GM19238 (cell line): ENCODE results near the gene EPHB2.
A peak's percentile ranks its signal among the peaks of the same experiment; 100 is the strongest.

Experiments used
- DNase-seq: peaks from one replicate; pipeline ENCODE4 v3.0.0; 2011; ENCODE audit warnings: low spot score; ENCODE audit not compliant: insufficient read length

EPHB2 gene

GRCh38 chr1:22877112-22877915 is 166.7 kb downstream of the EPHB2 start:
- no peak for DNase-seq

- DNase-seq, result no peak
Observed at GRCh38 chr1:22877980-22878379, 167.3 kb downstream of the EPHB2 start.

- no peak for DNase-seq
Observed at GRCh38 chr1:22878626-22879025, 168.0 kb downstream of the EPHB2 start.

GRCh38 chr1:22879445-22879844 is 168.8 kb downstream of the EPHB2 start:
- DNase-seq, result no peak

- no peak for DNase-seq
Observed at GRCh38 chr1:22880174-22880601, 169.5 kb downstream of the EPHB2 start.

GRCh38 chr1:22883406-22883805 is 172.8 kb downstream of the EPHB2 start:
- no peak for DNase-seq

GRCh38 chr1:22884806-22885530 is 174.3 kb downstream of the EPHB2 start:
- DNase-seq, result peak; percentile 49

GRCh38 chr1:22886211-22886610 is 175.6 kb downstream of the EPHB2 start:
- DNase-seq, result no peak

- no peak for DNase-seq
Observed at GRCh38 chr1:22887491-22887890, 176.9 kb downstream of the EPHB2 start.

GRCh38 chr1:22888320-22889075 is 177.9 kb downstream of the EPHB2 start:
- DNase-seq, result no peak

GRCh38 chr1:22889213-22889827 is 178.7 kb downstream of the EPHB2 start:
- peak; percentile 30 for DNase-seq

- no peak for DNase-seq
Observed at GRCh38 chr1:22892789-22893188, 182.2 kb downstream of the EPHB2 start.

- no peak for DNase-seq
Observed at GRCh38 chr1:22893292-22893691, 182.7 kb downstream of the EPHB2 start.

- DNase-seq, result no peak
Observed at GRCh38 chr1:22895357-22895756, 184.7 kb downstream of the EPHB2 start.

- no peak for DNase-seq
Observed at GRCh38 chr1:22896184-22896583, 185.5 kb downstream of the EPHB2 start.

- no peak for DNase-seq
Observed at GRCh38 chr1:22900451-22900850, 189.8 kb downstream of the EPHB2 start.

- no peak for DNase-seq
Observed at GRCh38 chr1:22903113-22903512, 192.5 kb downstream of the EPHB2 start.

- DNase-seq, result no peak
Observed at GRCh38 chr1:22906968-22907367, 196.3 kb downstream of the EPHB2 start.

- no peak for DNase-seq
Observed at GRCh38 chr1:22907528-22907927, 196.9 kb downstream of the EPHB2 start.

- no peak for DNase-seq
Observed at GRCh38 chr1:22908880-22909426, 198.3 kb downstream of the EPHB2 start.

GRCh38 chr1:22910286-22910685 is 199.6 kb downstream of the EPHB2 start:
- DNase-seq, result no peak
